T-helper 2 cell (primary cell): ENCODE data around the gene GGCT.
"Not testable (repeated sequence)": the region's sequence is repeated elsewhere in the genome, so short reads cannot be mapped to it uniquely, and the experiment has no call there.

Experiments used
- DNase-seq, 5 experiments: peaks; one replicate each; pipeline versions ENCODE4 v3.0.0 to v3.0.0-alpha.2; 2012 to 2022

GGCT gene

DNA sequence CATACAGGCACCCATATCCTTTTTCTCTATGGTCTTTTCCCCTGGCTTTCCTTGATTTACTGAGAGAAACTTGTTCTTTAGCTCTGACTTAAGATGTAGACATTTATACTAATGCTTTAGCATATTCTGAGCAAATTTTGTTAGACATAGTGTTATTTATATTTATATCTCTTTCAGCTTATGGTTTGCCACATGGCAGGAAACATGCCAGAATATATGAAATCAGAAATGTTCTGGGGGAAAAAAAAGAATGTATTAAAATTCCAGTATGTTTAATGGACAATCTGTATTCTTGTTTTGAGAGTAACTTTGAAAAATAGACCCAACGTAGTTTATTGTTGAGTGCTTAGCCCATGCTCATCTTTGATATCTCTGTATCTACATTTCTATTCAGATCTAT is 10.1 kb upstream of the GGCT start:
- DNase-seq: no peak

DNA sequence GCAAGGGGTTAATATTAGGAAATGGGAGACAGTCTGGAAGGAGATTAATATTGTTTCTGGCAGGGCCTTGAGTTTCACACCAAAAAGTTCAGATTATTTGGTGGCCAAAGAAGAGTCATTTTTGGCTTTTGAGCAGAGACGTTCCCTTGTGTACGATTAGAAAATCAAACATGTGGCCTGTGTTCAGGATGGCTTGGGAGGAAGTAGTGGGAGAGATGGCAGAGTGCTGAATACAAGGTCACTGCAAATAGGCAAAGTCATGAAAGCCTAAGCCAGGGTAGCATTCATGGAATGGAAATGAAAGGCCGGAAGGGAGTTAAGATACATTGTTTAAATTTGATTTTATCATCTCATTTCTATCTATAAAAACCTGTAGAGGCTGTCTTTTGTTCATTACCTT is 9.5 kb upstream of the GGCT start:
- DNase-seq: no peak

DNA sequence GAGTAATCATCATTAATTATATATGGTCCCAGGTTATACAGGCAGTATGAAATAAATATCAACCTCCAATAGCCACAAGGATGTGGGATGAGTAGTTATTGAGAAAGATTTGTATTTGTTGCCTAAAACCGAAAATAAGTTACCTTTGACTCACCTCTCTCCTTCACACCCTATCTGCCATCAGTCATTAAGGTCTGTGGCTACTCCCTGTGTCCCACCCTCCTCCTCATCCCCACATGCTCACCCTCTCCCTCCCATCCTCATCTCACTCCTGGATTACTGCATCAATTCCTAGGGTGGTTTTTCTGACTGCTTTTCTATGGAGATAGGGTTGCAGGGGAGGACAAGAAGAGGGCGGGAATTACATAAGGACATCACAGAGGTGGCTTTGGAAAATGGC is 9.1 kb upstream of the GGCT start:
- no peak for DNase-seq

DNA sequence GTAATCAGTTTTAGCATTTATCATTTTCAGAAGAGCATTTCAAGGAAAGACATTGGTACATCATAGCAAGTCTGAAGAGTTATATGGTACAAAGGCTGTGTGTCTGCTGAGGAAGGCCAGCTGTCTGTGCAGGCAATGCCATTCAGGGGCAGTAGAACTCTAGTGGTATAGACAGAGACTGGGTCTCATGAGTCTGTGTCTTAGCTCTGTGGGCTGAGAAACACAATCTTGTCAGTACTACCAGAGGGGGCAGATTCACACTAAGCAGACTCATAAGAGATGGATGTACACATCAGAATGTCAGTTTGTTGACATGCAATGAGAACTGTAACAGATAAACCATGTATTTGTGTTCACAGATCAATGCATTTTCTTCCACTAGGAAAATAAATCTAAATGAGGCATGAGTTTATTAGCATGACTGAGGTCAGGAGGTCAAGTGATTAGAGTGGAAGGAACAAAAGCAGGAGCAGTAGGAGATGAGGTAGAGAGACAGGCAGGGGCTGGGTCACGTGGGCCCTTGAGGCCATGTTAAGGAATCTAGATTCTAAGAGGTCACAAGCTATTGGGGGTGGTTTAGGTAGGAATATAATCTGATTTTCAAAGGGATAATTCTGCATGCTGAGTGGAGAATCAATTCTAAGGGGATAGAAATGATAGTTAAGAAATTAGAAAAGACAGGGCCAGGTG is 7.5 kb upstream of the GGCT start:
- no peak for DNase-seq

DNA sequence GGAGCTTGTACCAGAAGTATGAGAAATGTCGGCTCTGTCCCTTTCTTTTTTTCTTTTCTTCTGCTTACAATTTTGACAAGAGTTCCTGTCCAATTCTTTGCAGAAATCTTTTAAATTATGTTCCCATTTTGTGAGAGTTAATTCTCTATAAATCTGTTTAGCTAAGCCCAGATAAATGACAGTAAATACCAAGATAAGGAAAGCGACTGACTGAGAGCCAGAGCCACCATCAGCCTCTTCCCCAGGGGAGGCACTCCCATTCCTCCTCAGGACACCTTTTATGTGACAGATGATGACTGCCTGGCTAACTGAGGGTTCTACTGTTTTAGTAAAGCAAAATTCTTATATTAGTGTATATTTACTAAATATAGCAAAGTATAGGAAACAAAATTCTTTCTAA is 6.9 kb upstream of the GGCT start:
- DNase-seq: no peak

DNA sequence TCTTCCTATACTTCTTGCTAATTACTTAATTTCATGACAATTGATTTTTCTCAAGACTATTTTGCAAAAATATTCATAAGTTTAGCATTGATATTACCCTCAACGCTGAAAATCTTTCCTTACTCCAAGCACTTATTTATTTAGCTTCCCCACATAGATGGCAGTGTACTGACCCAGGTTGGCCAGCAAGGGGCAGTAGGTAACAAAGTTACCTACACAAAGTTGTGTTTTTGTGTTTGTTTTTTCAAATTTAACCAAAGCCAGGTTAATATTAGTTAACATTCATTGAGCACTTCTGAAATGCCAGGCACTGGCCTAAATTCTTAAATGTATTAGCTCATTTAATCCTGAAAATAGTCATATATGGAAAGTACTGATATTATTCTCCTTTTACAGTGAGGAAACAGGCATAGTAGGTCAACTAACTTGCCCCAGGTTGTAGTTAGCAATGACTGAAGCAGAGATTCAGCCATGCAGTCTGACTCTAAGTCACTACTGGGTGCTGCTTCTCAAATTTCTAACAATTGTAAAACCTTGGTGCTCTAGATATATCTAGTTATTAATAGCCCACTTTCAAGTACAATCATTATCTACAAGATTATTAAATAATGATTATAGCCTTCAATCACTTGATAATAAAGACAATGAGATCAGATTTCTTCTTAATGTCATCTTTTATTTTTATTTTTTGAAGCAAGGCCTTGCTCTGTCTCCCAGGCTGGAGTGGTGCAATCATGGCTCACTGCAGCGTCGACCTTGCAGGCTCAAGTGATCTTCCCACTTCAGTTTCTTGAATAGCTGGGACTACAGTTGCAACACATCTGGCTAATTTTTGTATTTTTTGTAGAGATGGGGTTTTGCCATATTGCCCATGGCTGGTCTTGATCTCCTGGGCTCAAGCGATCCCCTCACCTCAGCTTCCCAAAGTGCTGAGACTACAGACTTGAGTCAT is 5.8 kb upstream of the GGCT start:
- peak in 1 of 5 experiments; percentile 54 for DNase-seq

DNA sequence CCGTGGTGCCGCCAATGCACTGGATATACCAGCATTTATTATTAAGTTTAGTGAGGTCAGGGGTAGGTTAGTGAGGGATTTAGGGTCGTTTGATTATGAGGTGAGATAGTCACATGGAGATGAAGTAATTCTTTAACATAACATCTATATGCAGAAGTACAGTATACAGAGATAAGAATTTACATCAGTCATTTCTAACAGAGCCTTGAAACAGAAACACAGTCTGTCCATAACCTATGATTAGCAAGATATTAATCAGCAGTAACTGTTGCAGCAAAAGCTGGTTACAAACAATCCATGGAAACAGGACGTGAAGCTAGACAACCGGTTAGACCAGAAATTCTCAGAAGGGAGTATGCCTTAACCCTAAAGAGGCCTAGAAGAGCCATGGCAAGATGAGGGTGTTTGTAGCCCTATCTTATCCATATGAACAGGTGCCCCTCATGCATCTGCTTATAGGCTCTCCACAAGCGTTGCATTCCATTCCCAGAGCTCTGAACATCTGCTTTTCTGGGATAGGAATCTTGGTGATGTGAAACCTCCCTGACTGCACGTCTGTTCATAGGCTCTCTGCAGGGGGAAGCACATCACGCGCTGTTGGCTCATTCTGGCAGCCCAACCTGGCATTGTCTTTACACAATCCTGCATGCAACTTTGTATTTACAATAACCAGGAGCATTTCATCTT is 4.7 kb upstream of the GGCT start:
- DNase-seq: not testable (repeated sequence)

DNA sequence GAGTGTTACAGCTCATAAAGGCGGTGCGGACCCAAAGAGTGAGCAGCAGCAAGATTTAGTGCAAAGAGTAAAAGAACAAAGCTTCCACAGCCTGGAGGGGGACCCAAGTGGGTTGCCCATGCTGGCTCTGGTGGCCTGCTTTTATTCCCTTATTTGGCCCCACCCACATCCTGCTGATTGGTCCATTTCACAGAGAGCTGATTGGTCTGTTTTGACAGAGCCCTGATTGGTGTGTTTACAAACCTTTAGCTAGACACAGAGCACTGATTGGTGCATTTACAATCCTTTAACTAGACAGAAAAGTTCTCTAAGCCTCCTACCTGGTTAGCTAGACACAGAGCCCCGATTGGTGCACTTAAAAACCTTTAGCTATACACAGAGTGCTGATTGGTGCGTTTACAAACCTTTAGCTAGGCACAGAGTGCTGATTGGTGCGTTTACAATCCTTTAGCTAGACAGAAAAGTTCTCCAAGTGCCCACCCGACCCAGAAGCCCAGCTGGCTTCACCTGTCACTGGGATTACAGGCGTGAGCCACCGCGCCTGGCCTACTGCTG is 2.8 kb upstream of the GGCT start:
- DNase-seq: not testable (repeated sequence)

DNA sequence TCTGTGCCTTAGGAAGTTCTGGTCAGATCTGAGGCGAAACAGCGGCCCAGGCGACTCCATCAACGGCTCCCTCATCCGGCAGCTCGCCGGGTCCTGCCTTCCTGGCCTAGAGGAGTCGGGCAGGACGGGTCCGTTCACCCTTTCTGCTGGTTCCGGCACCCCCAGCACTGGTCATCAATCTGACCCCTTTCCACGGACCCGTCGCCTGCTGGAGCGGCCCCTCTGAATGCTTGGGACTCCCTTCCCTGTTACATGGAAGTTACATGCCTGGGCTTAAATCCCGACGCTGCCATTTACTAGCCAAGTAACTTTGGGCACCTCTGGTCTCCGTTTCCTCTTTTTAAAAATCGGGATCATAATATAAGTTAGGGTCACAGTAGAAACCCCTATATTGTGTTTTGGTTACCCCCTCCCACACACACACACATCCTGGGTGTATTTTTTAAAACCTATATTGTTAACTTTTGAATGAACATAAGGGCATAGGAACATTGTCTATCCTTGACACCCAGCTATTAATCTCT is 607 bp upstream of the GGCT start:
- no peak for DNase-seq

DNA sequence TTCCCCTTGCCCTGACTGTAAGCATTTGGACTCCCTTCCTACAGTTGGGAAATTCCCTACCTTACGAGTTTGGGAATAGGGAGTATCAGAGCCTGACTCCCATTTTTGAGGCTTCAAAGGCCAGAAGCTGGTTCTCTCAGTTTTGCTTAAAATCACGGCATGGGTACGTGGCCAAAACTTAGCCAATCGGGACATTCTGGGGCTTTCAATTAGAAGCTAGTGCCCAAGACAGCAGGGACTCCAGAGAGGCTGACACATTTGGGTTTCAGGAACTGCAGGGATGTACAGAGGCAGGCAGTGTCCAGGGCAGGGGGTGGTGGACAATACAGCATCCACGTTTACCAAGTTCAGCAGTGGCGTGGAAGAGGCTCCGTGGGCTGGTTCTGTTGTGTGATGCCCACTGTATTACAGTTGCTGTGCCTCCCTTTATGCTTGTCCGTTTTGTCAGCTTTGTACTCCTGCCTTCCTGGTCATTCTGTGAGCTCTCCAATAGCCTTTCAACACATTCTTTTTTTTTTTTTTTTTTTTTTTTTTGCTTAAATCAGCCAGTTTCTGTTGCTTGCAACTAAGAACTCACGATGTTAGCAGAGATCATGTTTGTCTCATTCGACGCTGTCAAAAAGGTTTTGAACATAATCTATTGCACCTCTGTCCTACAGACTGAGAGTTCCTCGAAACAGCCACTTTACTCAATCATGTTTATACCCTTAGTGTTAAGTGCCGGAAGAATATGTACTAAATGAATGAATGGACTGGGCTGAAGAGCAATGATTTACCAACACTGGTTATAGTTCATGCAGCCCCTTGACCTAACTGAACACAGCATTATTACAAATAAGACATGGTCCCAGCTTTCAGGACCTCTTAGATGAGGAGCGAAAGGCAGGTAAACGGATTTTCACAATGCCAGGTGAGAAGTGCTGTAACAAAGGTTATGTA is 1.1 kb downstream of the GGCT start:
- DNase-seq: no peak

DNA sequence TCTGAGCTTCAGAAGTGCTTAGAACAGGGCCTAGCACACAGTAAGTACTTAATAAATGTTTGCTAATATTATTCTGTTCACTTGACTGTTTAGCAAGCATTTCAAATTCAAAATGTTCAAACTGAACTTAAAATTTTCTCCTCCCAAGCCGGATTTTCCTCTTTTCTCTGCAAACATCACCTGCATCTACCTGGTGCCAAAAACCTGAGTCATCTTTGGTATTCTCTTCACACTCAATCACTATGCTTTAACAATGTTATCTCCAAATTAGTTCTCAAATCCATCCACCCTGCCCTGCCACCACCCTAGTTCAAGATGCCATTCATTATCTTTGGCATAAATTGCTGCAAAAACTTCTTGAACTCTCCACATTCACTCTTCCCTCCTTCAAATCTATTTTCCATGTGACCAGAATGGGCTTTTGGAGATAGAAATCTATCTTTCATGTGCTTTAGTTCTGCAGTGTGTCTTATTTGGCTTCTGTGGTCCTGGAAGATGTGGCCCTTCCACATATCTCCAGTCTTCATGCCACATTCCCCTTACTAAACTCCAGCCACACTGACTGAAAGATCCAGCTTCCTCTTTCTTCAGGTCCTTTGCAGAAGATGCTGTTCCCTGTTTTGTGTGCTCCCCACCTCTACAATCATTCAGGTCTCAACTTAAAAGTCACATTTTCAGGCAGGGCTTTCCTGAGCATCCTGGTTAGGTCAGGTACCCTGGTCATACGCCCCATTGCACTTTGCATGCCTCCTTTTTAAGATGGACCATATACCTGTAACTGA is 2.0 kb downstream of the GGCT start:
- DNase-seq: no peak

DNA sequence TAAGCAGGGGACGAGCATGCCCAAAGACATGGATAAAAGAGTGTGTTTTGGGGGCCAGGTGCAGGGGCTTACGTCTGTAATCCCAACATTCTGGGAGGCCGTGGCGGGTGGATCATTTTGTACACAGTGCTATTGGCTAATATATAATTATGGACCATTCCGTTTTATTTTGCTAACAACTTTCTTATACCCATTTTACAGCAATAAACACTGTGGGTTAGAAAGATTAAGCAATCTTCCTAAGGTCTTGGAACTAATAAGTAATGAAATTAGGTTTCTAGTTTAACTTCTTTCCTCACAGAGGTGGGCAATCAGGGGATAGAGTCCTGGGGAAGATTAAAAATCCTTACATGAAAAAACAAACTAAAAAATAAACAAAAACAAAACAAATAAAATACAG is 3.4 kb downstream of the GGCT start:
- DNase-seq: no peak

DNA sequence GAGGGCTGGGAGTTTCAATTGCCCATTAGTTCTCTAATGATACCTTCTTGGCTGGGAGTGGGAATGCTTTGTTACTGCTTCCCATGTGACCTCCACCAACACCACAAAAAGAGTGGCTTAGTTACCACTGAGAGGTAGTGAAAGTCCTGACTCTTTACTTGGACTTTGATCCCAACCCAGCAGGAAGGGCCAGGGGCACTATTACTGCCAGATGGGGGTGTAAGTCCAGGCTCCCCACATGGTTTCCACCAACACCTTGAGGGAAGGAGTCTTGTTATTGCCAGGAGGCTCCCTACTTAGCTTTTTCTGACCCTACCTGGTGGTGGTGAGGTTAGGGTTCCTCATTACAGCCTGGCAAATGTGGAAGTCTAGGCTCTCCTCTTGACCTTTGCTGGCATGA is 11.4 kb downstream of the GGCT start:
- no peak for DNase-seq

DNA sequence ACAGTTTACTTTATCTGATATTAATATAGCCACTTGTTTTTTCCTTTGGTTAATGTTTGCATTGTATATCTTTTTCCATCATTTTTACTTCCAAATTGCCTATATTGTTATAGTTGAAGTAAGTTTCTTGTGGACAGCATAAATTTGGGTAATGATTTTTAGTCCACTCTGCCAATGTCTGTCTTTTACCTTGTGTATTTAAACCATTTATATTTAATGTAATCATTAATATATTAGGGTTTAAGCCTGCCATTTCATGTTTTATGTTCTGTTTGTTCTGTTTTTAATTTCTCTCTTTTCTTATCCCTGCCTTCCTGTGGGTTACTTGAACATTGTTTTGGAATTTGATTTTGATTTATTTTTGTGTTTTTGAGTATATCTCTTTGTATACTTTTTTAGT is 13.2 kb downstream of the GGCT start:
- DNase-seq: no peak

DNA sequence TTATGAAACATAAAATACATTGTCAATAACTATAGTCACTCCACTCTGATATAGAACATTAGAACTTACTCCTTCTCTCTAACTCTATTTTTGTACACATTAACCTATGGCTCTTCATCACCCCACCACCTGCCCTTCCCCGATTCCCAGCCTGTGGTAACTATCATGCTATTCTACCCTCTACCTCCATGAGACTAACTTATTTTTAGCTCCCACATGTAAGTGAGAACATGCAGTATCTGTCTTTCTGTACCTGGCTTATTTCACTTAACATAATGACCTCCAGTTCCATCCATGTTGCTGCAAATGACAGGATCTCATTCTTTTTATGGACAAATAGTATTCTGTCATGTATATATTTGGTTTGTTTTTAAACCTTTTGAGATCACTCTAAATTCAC is 17.3 kb downstream of the GGCT start:
- no peak for DNase-seq

DNA sequence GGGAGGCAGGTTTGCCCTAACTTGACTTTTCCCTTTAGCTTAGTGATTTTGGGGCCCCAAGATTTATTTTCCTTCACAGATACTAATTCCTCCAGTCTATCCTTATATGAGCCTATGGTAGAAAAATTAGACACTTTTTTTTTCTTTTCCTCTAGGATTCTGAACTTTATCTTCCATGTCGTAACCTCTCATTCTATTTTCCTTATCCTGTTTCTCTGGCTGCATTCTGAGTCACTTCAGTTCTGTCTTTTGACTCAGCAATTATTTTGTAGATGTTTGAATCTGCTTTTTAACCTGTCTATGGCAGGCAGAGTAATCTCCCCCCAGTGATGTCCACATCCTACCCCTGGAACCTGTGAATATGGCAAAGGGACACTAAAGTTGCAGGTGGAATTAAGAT is 19.0 kb downstream of the GGCT start:
- DNase-seq: no peak

DNA sequence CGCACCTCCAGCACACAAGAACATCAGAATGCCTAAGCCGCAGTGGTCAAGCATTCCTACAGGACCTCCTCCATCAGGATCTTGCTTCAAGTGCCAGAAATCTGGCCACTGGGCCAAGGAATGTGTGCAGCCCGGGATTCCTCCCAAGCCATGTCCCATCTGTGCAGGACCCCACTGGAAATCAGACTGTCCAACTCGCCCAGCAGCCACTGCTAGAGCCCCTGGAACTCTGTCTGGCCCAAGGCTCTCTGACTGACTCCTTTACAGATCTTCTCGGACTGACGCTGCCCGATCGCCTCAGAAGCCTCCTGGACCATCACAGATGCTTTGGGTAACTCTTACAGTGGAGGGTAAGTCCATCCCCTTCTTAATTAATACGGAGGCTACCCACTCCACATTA is 23.2 kb downstream of the GGCT start:
- not testable (repeated sequence) for DNase-seq

DNA sequence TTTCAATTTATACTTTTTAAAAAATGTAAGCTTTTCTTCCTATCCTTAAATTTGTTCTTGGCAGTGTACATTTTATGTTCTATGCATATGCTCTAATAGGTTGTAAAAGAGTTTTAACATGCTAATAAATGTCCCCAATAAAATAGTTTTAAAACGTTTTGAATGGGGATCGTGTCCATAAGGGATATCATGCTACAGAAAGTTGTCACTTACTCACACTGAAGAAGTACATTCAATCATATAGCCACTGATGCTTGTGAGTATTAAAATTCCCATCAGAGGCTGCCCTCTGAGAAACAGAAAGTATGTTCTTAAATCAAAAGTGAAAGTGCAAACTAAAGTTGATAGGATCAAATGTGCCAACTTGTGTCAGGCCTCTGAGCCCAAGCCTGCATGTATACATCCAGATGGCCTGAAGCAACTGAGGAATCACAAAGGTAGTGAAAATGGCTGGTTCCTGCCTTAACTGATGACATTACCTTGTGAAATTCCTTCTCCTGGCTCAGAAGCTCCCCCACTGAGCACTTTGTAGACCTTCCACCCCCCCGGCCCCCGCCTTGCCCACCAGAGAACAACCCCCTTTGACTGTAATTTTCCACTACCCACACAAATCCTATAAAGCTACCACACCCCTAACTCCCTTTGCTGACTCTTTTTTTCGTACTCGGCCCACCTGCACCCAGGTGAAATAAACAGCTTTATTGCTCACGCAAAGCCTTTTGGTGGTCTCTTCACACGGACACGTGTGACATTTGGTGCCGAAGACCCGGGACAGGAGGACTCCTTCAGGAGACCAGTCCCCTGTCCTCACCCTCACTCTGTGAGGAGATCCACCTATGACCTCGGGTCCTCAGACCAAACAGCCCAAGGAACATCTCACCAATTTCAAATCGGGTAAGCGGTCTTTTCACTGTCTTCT is 25.2 kb downstream of the GGCT start:
- peak in 2 of 5 experiments; percentile 29 to 81 for DNase-seq

DNA sequence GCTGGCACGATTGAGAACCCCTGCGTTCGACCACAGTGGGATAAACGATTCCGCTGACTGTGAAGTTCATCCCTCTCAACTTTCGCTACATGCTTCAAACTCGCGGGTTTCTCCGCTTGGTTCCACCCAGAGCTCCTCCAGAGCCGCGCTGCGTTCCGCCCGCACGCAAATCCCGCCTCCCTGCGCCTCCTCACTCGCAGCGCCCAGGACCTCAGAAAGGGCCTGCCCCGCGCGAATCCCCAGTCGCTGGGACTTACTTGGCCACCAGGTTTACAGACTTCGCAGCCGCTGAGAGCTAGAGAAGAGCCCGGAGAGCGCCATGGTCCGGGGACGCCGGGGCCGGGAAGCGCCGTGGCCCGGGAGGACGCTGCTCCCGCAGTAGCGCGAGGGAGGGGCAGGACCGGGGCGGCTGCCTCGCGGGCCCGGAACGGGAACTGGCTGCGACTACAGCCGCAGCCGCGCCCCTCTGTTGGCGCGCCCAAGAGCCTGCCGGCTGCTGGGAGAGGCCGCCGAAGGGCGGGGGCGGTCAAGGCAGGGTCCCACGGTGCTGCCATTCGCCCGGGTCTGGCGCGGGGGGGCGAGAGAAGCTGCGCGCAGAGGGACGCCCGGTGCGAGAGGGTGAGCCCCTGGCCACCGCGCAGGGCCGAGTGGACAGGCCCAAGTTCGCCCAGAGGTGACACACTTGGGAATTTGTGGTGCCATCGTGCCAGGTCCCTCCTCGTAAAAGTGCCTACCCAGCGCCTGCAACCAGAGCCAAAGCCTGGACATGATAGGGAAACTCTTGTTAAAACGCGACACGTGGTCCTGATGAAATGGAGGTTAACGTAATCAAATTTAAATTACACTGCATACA is 26.1 kb downstream of the GGCT start, which contains the start of gene NOD1:
TSS of gene NOD1 (minus strand) at position 436 of the 853 bp plus-strand sequence. CDS start 21,863 bp downstream, outside the sequence.
- DNase-seq: peak; percentile 35 to 84 (median 52)
